ENCODE data around the gene POC1A. TPM values are rescaled to one million over a fixed set of nuclear protein-coding genes. Genes with fewer than 3 reads are reported as not detected.

POC1A gene
- total and polyA plus RNA-seq, 10 donors = 1.6 to 4.4 (median 2.9) TPM

- Histone ChIP-seq H3K27ac (no peak overlapping the region), H3K27me3 (replicated peaks in 1 of 7) (no peaks in the 10 kb centered on the region), H3K9me3 (no peaks in the 10 kb centered on the region), H3K36me3 (no peaks in the 10 kb centered on the region), H3K4me1 (peaks cover 3 to 40% (median 18%) of the 10 kb centered on the region in 6 donors), H3K4me3 (no peak overlapping the region)
- DNase-seq = no peak
- intact Hi-C loops (cut with DNase I; ENCODE audit: low total_unique reads) = no loop called here
- TF ChIP-seq POLR2A (IDR thresholded peaks at IDR 0.05) = no peak
- peak; percentile 58 to 76 (median 65) for TF ChIP-seq POLR2AphosphoS5 (IDR thresholded peaks at IDR 0.05)
- WGBS, 5 donors = 73 to 81% (median 76%) methylated on average over 9 of the region's 9 CpGs
These were observed 125.2 kb downstream of the POC1A start for GRCh38 chr3:52029053-52029452.

- Histone ChIP-seq H3K27me3 (replicated peaks in 1 of 7) (no peaks in the 10 kb centered on the region), H3K4me1 (peaks cover 8 to 45% (median 22%) of the 10 kb centered on the region in 6 donors), H3K4me3 (no peak overlapping the region), H3K9me3 (no peaks in the 10 kb centered on the region), H3K36me3 (no peaks in the 10 kb centered on the region), H3K27ac (no peak overlapping the region)
- intact Hi-C loops (cut with DNase I; ENCODE audit: low total_unique reads) = no loop called here
- TF ChIP-seq POLR2A (IDR thresholded peaks at IDR 0.05) (no peak), CTCF (IDR thresholded peaks at IDR 0.05 in 8 of 11, conservative IDR thresholded peaks at IDR 0.05 in 3 of 11) (no peak), POLR2AphosphoS5 (IDR thresholded peaks at IDR 0.05) (no peak)
- 70 to 93% (median 78%) methylated on average over 6 to 12 of the region's 12 CpGs for WGBS, 5 donors
- DNase-seq = no peak
These were observed 125.7 kb downstream of the POC1A start for GRCh38 chr3:52028572-52028971.

DNA sequence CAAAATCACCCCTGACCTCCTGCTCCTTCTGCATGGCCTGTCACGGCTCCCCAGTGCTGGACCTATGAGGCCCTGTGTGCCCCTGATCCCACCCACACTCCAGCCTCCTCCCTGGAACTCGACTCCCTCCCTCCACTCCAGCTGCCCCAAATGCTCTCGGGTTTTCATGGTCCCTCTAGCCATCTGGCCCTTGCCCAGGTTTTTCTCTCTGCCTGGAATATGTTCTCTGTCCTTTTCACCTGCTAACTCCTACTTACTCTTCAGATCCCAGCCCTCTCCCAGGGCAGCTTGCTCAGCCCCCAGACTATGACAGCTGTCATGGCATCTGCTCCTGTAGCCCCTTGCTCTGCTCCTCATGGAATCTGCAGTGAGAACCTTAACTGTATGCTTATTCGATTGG is 128.2 kb downstream of the POC1A start:
- H3K4me3 ChIP-seq = no peak overlapping the region
- intact Hi-C loops (cut with DNase I; ENCODE audit: low total_unique reads) = no loop called here
- H3K27ac ChIP-seq = no peak overlapping the region
- TF ChIP-seq POLR2A (IDR thresholded peaks at IDR 0.05) = no peak
- TF ChIP-seq CTCF (IDR thresholded peaks at IDR 0.05 in 8 of 11, conservative IDR thresholded peaks at IDR 0.05 in 3 of 11) = no peak
- TF ChIP-seq POLR2AphosphoS5 (IDR thresholded peaks at IDR 0.05) = no peak
- peaks cover 16 to 69% (median 40%) of the 10 kb centered on the region in 6 donors for H3K4me1 ChIP-seq
- no peaks in the 10 kb centered on the region for H3K9me3 ChIP-seq
- no peaks in the 10 kb centered on the region for H3K36me3 ChIP-seq
- no peaks in the 10 kb centered on the region for H3K27me3 ChIP-seq (replicated peaks in 1 of 7)
- DNase-seq = no peak
- 70 to 79% (median 71%) methylated on average over 4 of the region's 4 CpGs for WGBS, 5 donors

- Histone ChIP-seq H3K4me3 (no peak overlapping the region), H3K27me3 (replicated peaks in 1 of 7) (no peaks in the 10 kb centered on the region), H3K27ac (no peak overlapping the region), H3K36me3 (no peaks in the 10 kb centered on the region), H3K9me3 (no peaks in the 10 kb centered on the region), H3K4me1 (peaks cover 16 to 75% (median 43%) of the 10 kb centered on the region in 6 donors)
- peak; percentile 78 for DNase-seq
- intact Hi-C loops (cut with DNase I; ENCODE audit: low total_unique reads) = no loop called here
- 59 to 85% (median 76%) methylated on average over 5 to 7 of the region's 7 CpGs for WGBS, 5 donors
- TF ChIP-seq POLR2AphosphoS5 (IDR thresholded peaks at IDR 0.05) (peak; percentile 69 to 81 (median 79)), POLR2A (IDR thresholded peaks at IDR 0.05) (no peak), CTCF (IDR thresholded peaks at IDR 0.05 in 8 of 11, conservative IDR thresholded peaks at IDR 0.05 in 3 of 11) (no peak)
These were observed 128.8 kb downstream of the POC1A start for GRCh38 chr3:52025453-52025852.

Other genes with a start within 250 kb of the POC1A start
- 10 to 100 TPM in 6 of 7 donors, 1 to 10 TPM in 1; 9.5 to 20.6 (median 12.5) TPM for gene RRP9, start 212.5 kb downstream of the POC1A start, total RNA-seq
- 10 to 100 TPM; 18.5 to 26.6 (median 21.2) TPM for gene RRP9, start 212.5 kb downstream of the POC1A start, polyA plus RNA-seq
- gene PARP3, start 212.1 kb downstream of the POC1A start, total RNA-seq = 10 to 100 TPM; 23.1 to 34.2 (median 28.2) TPM
- gene PARP3, start 212.1 kb downstream of the POC1A start, polyA plus RNA-seq = 10 to 100 TPM in 2 of 3 donors, 1 to 10 TPM in 1; 8.2 to 18.9 (median 16.5) TPM
- under 1 TPM in 1 of 7 donors, not detected in 6; 0.39 TPM for gene GPR62, start 199.0 kb downstream of the POC1A start, total RNA-seq
- gene GPR62, start 199.0 kb downstream of the POC1A start, polyA plus RNA-seq = under 1 TPM; 0.04 to 0.06 (median 0.05) TPM
- gene PCBP4, start 187.0 kb downstream of the POC1A start, total RNA-seq = 10 to 100 TPM; 17.1 to 24.6 (median 20.7) TPM
- gene PCBP4, start 187.0 kb downstream of the POC1A start, polyA plus RNA-seq = 10 to 100 TPM; 12.8 to 41.7 (median 23.2) TPM
- gene ABHD14B, start 180.4 kb downstream of the POC1A start, total RNA-seq = 10 to 100 TPM; 33.8 to 74.9 (median 56.3) TPM
- 10 to 100 TPM; 60.1 to 71.4 (median 66.8) TPM for gene ABHD14B, start 180.4 kb downstream of the POC1A start, polyA plus RNA-seq
- gene ABHD14A, start 179.4 kb downstream of the POC1A start, total RNA-seq = 10 to 100 TPM in 4 of 7 donors, 1 to 10 TPM in 3; 8.7 to 23.9 (median 12.3) TPM
- gene ABHD14A, start 179.4 kb downstream of the POC1A start, polyA plus RNA-seq = 10 to 100 TPM; 18.7 to 26.7 (median 22.1) TPM
- gene ACY1, start 170.9 kb downstream of the POC1A start, total RNA-seq = 10 to 100 TPM; 16.7 to 31.1 (median 26.0) TPM
- gene ACY1, start 170.9 kb downstream of the POC1A start, polyA plus RNA-seq = 10 to 100 TPM; 28.1 to 29.8 (median 29.2) TPM
- gene RPL29, start 158.5 kb downstream of the POC1A start, total RNA-seq = 1,000 to 10,000 TPM in 4 of 7 donors, 100 to 1,000 TPM in 3; 684 to 1,403 (median 1,036) TPM
- 1,000 to 10,000 TPM; 3,003 to 4,302 (median 4,113) TPM for gene RPL29, start 158.5 kb downstream of the POC1A start, polyA plus RNA-seq
- gene DUSP7, start 97.9 kb downstream of the POC1A start, total RNA-seq = 10 to 100 TPM; 31.5 to 68.6 (median 42.6) TPM
- gene DUSP7, start 97.9 kb downstream of the POC1A start, polyA plus RNA-seq = 10 to 100 TPM in 1 of 3 donors, 1 to 10 TPM in 2; 5.4 to 20.1 (median 6.9) TPM
- gene ALAS1, start 43.7 kb upstream of the POC1A start, total RNA-seq = 10 to 100 TPM; 25.3 to 40.8 (median 33.8) TPM
- 10 to 100 TPM; 13.0 to 25.3 (median 15.4) TPM for gene ALAS1, start 43.7 kb upstream of the POC1A start, polyA plus RNA-seq
- gene TLR9, start 71.2 kb upstream of the POC1A start, total RNA-seq = 1 to 10 TPM; 2.3 to 7.7 (median 4.2) TPM
- 1 to 10 TPM in 1 of 3 donors, under 1 TPM in 1, not detected in 1; 0.55 to 3.8 TPM for gene TLR9, start 71.2 kb upstream of the POC1A start, polyA plus RNA-seq
- 100 to 1,000 TPM in 1 of 7 donors, 10 to 100 TPM in 6; 57.5 to 109 (median 68.2) TPM for gene TWF2, start 84.7 kb upstream of the POC1A start, total RNA-seq
- 10 to 100 TPM; 47.3 to 71.4 (median 59.8) TPM for gene TWF2, start 84.7 kb upstream of the POC1A start, polyA plus RNA-seq
- 10 to 100 TPM; 26.3 to 77.8 (median 55.8) TPM for gene PPM1M, start 91.3 kb upstream of the POC1A start, total RNA-seq
- gene PPM1M, start 91.3 kb upstream of the POC1A start, polyA plus RNA-seq = 10 to 100 TPM; 29.2 to 37.2 (median 33.6) TPM
- gene WDR82, start 124.2 kb upstream of the POC1A start, total RNA-seq = 10 to 100 TPM; 60.5 to 80.6 (median 72.0) TPM
- gene WDR82, start 124.2 kb upstream of the POC1A start, polyA plus RNA-seq = 10 to 100 TPM; 20.9 to 35.8 (median 23.6) TPM
- gene GLYCTK, start 133.4 kb upstream of the POC1A start, total RNA-seq = 10 to 100 TPM; 13.4 to 31.9 (median 26.8) TPM
- 10 to 100 TPM; 14.9 to 22.5 (median 22.2) TPM for gene GLYCTK, start 133.4 kb upstream of the POC1A start, polyA plus RNA-seq
- gene DNAH1, start 161.9 kb upstream of the POC1A start, total RNA-seq = 10 to 100 TPM; 21.0 to 35.8 (median 27.1) TPM
- gene DNAH1, start 161.9 kb upstream of the POC1A start, polyA plus RNA-seq = 10 to 100 TPM in 1 of 3 donors, 1 to 10 TPM in 2; 4.9 to 10.1 (median 9.7) TPM